ENCODE measurements around the gene SZT2.

DNA sequence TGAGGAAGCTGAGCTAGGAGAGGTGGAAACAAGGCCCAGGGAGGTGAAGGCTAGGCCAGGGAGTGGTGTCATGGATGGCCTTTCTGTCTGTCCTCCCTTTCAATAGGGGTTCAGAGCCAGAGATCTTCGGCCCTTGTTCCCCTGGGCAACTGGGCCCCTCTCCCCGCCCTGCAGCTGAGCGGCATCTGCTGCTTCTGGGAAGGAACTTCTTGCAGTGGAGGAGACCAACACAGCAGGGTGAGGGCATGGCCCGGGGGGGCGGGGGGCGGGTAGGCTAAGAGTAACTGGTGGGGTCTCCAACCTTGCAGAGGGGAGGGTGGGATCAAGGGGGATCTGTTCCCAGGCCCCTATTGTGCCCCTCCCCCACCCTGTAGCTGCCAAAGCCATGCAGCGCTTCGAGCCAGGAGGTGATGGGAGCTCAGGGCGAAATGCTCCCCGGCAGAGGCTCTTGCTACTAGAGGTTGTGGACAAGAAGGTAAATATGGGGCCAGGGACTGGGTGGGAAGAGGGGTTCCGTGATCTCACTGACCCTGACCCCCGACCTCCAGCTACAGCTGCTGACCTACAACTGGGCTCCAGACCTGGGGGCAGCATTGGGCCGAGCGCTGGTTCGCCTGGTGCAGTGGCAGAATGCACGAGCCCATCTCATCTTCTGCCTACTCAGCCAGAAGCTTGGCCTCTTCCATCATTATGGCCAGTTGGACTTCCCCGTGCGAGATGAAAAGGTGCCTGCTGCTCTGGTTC is 52.4 kb downstream of the SZT2 start:
- TF ChIP-seq CTCF (IDR thresholded peaks at IDR 0.05) = no peak
- TF ChIP-seq POLR2A (IDR thresholded peaks at IDR 0.05) = no peak

Data from tibial nerve (tissue), 3 donors.